ENCODE measurements around the gene APLP2. TPM values are rescaled to one million over a fixed set of nuclear protein-coding genes. Genes with fewer than 3 reads are reported as not detected.

APLP2 gene
- total RNA-seq, 1 experiment from 2014 or later = 2,076 TPM

GRCh38 chr11:130121445-130121978, 51.8 kb downstream of the APLP2 start:
- Mint-ChIP-seq H3K27me3 (ENCODE audit: insufficient read depth, unreplicated experiment) (no peaks in the 10 kb centered on the region), H3K9me3 (ENCODE audit: unreplicated experiment) (no peaks in the 10 kb centered on the region), H3K36me3 (ENCODE audit: insufficient read depth, unreplicated experiment) (peaks cover 100% of the 10 kb centered on the region), H3K4me1 (ENCODE audit: low read depth, unreplicated experiment) (peaks cover 46% of the 10 kb centered on the region), H3K27ac (ENCODE audit: unreplicated experiment) (no peak overlapping the region), H3K4me3 (ENCODE audit: unreplicated experiment) (no peak overlapping the region)
- Histone ChIP-seq H3K4me1 (peaks cover 39% of the 10 kb centered on the region), H3K4me3 (ENCODE audit: low read depth, low read length) (no peak overlapping the region), H3K36me3 (ENCODE audit: control insufficient read depth, insufficient read depth, low read length) (peaks cover 16% of the 10 kb centered on the region), H3K27me3 (replicated peaks; ENCODE audit: control insufficient read depth, insufficient read depth, low read length) (no peaks in the 10 kb centered on the region), H3K9me3 (no peaks in the 10 kb centered on the region)
- BruUV-seq (replicated peaks) = TSS peak; percentile 47
- CTCF ChIA-PET = interaction anchor here (1.5 kb wide), 1 partner anchor 11 kb away, joined by 4 read pairs; no protein-coding TSS in a partner anchor
- POLR2A ChIA-PET = interaction anchor here (1.2 kb wide), 1 partner anchor 119 kb away, joined by 3 read pairs; the partner anchor contains the start of gene PRDM10
- intact Hi-C loops (cut with micrococcal nuclease; ENCODE audit: unreplicated experiment) = no loop called here
- TF ChIP-seq CTCF (IDR thresholded peaks at IDR 0.05; ENCODE audit: insufficient read depth in 1 of 2, low read depth in 1 of 2, low read length in 1 of 2, severe bottlenecking in 1 of 2, unreplicated experiment in 1 of 2) = no peak
- DNase-seq = no peak

GRCh38 chr11:130122141-130122575, 52.5 kb downstream of the APLP2 start:
- Mint-ChIP-seq H3K27me3 (ENCODE audit: insufficient read depth, unreplicated experiment) (no peaks in the 10 kb centered on the region), H3K9me3 (ENCODE audit: unreplicated experiment) (no peaks in the 10 kb centered on the region), H3K36me3 (ENCODE audit: insufficient read depth, unreplicated experiment) (peaks cover 100% of the 10 kb centered on the region), H3K4me1 (ENCODE audit: low read depth, unreplicated experiment) (peaks cover 51% of the 10 kb centered on the region), H3K27ac (ENCODE audit: unreplicated experiment) (peak overlapping the region; percentile 82), H3K4me3 (ENCODE audit: unreplicated experiment) (no peak overlapping the region)
- peaks cover 44% of the 10 kb centered on the region for H3K4me1 ChIP-seq
- H3K36me3 ChIP-seq (ENCODE audit: control insufficient read depth, insufficient read depth, low read length) = peaks cover 16% of the 10 kb centered on the region
- BruUV-seq (replicated peaks) = no TSS peak
- ChIA-PET CTCF (interaction anchor here (1.5 kb wide), 1 partner anchor 10 kb away, joined by 4 read pairs; no protein-coding TSS in a partner anchor), POLR2A (interaction anchor here (1.2 kb wide), 1 partner anchor 119 kb away, joined by 3 read pairs; the partner anchor contains the start of gene PRDM10)
- H3K4me3 ChIP-seq (ENCODE audit: low read depth, low read length) = no peak overlapping the region
- no peak for TF ChIP-seq CTCF (IDR thresholded peaks at IDR 0.05; ENCODE audit: insufficient read depth in 1 of 2, low read depth in 1 of 2, low read length in 1 of 2, severe bottlenecking in 1 of 2, unreplicated experiment in 1 of 2)
- intact Hi-C loops (cut with micrococcal nuclease; ENCODE audit: unreplicated experiment) = no loop called here
- no peak for DNase-seq
- no peaks in the 10 kb centered on the region for H3K9me3 ChIP-seq
- no peaks in the 10 kb centered on the region for H3K27me3 ChIP-seq (replicated peaks; ENCODE audit: control insufficient read depth, insufficient read depth, low read length)

GRCh38 chr11:130123414-130124040, 53.8 kb downstream of the APLP2 start:
- no peak overlapping the region for H3K4me3 ChIP-seq (ENCODE audit: low read depth, low read length)
- H3K36me3 Mint-ChIP-seq (ENCODE audit: insufficient read depth, unreplicated experiment) = peaks cover 100% of the 10 kb centered on the region
- H3K27me3 Mint-ChIP-seq (ENCODE audit: insufficient read depth, unreplicated experiment) = no peaks in the 10 kb centered on the region
- H3K36me3 ChIP-seq (ENCODE audit: control insufficient read depth, insufficient read depth, low read length) = peaks cover 18% of the 10 kb centered on the region
- H3K9me3 ChIP-seq = no peaks in the 10 kb centered on the region
- peak overlapping the region; percentile 82 for H3K27ac Mint-ChIP-seq (ENCODE audit: unreplicated experiment)
- ChIA-PET POLR2A (interaction anchor here (0.5 to 1.0 kb wide), 2 partner anchors 58 to 121 kb away, joined by 3 to 18 read pairs; partner anchors contain the start of gene PRDM10), CTCF (interaction anchor here (1.0 to 1.3 kb wide), 2 partner anchors 9 to 23 kb away, joined by 4 to 9 read pairs; no protein-coding TSS in a partner anchor)
- TF ChIP-seq CTCF (IDR thresholded peaks at IDR 0.05; ENCODE audit: insufficient read depth in 1 of 2, low read depth in 1 of 2, low read length in 1 of 2, severe bottlenecking in 1 of 2, unreplicated experiment in 1 of 2) = no peak
- H3K4me1 ChIP-seq = peaks cover 57% of the 10 kb centered on the region
- peaks cover 58% of the 10 kb centered on the region for H3K4me1 Mint-ChIP-seq (ENCODE audit: low read depth, unreplicated experiment)
- H3K9me3 Mint-ChIP-seq (ENCODE audit: unreplicated experiment) = no peaks in the 10 kb centered on the region
- DNase-seq = no peak
- BruUV-seq (replicated peaks) = no TSS peak
- H3K4me3 Mint-ChIP-seq (ENCODE audit: unreplicated experiment) = no peak overlapping the region
- H3K27me3 ChIP-seq (replicated peaks; ENCODE audit: control insufficient read depth, insufficient read depth, low read length) = no peaks in the 10 kb centered on the region
- intact Hi-C loops (cut with micrococcal nuclease; ENCODE audit: unreplicated experiment) = loop anchor here (2.0 kb wide), 2 partner anchors 47 to 121 kb away; partner anchors contain the start of gene PRDM10
